Amniotic epithelial cell (primary cell): ENCODE data around the gene ADD1.
A peak's percentile ranks its signal among the peaks of the same experiment; 100 is the strongest.
"Not testable (repeated sequence)": the region's sequence is repeated elsewhere in the genome, so short reads cannot be mapped to it uniquely, and the experiment has no call there.

Experiments
- DNase-seq: peaks from one replicate; pipeline ENCODE4 v3.0.0-alpha.2; 2010; ENCODE audit warnings: low read depth

The ADD1 gene

GRCh38 chr4:2934077-2934812 lies 90.6 kb downstream of the ADD1 start:
- peak; percentile 75 for DNase-seq

GRCh38 chr4:2934813-2935761 lies 91.4 kb downstream of the ADD1 start:
- peak; percentile 79 for DNase-seq

- peak; percentile 92 for DNase-seq
These were observed 92.4 kb downstream of the ADD1 start for GRCh38 chr4:2935762-2936743.

- DNase-seq = peak; percentile 84
These were observed 93.1 kb downstream of the ADD1 start for GRCh38 chr4:2936773-2937145.

- DNase-seq = peak; percentile 45
These were observed 93.7 kb downstream of the ADD1 start for GRCh38 chr4:2937146-2937857.

GRCh38 chr4:2937986-2938385 lies 94.3 kb downstream of the ADD1 start:
- no peak for DNase-seq

GRCh38 chr4:2938411-2938810 lies 94.8 kb downstream of the ADD1 start:
- DNase-seq = not testable (repeated sequence)

GRCh38 chr4:2938906-2939305 lies 95.3 kb downstream of the ADD1 start:
- DNase-seq = no peak

- no peak for DNase-seq
These were observed 96.0 kb downstream of the ADD1 start for GRCh38 chr4:2939383-2940243.

- no peak for DNase-seq
These were observed 96.9 kb downstream of the ADD1 start for GRCh38 chr4:2940267-2941137.

- no peak for DNase-seq
These were observed 97.7 kb downstream of the ADD1 start for GRCh38 chr4:2941138-2942036.

- DNase-seq = no peak
These were observed 98.4 kb downstream of the ADD1 start for GRCh38 chr4:2942037-2942531.

GRCh38 chr4:2942532-2943363 lies 99.1 kb downstream of the ADD1 start:
- DNase-seq = no peak

- no peak for DNase-seq
These were observed 99.9 kb downstream of the ADD1 start for GRCh38 chr4:2943364-2944090.

GRCh38 chr4:2944091-2944482 lies 100.4 kb downstream of the ADD1 start:
- DNase-seq = no peak
